GM13977 (cell line): Measurements from ENCODE around the gene CLEC16A.
"Not testable (repeated sequence)": the region's sequence is repeated elsewhere in the genome, so short reads cannot be mapped to it uniquely, and the experiment has no call there.

Source experiments
- DNase-seq: peaks from one replicate; pipeline ENCODE4 v3.0.0; 2012; ENCODE audit warnings: low spot score
- CTCF ChIP-seq: IDR thresholded peaks from 2 replicates; pipeline ENCODE4 v1.5.1; 2012; ENCODE audit warnings: mild to moderate bottlenecking, control low read depth; ENCODE audit not compliant: insufficient read depth; ENCODE audit errors: extremely low read depth, missing control alignments
- in situ Hi-C: fragments of 300-500 bp; cut with MboI; formaldehyde crosslinking; loops from one replicate; pipeline ENCODE4 v1.12.0; 2022; ENCODE audit warnings: low sequenced_read_pairs, low pct_unique_long_range_greater_than_20kb, mixed read lengths, inconsistent platforms; ENCODE audit not compliant: unreplicated experiment

CLEC16A gene

GRCh38 chr16:10923650-10924214 is 20.6 kb upstream of the CLEC16A start:
- in situ Hi-C loops: no loop called here
- TF ChIP-seq CTCF: no peak
- DNase-seq: no peak

DNA sequence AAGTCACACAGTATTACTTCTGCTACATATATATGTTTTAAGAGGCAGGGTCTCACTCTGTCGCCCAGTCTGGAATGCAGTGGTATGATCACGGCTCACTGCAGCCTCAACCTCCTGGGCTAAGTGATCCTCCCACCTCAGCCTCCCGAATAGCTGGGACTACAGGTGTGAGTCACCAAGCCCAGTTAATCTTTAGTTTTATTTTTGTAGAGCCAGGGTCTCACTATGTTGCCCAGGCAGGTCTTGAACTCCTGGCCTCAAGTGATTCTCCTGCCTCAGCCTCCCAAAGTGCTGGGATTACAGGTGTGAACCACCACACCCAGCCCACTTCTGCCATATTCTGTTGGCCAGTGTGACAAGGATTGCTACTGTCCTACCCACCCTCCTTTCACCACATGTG is 19.1 kb upstream of the CLEC16A start:
- DNase-seq, in situ Hi-C loops: not testable (repeated sequence)

- in situ Hi-C loops: no loop called here
- DNase-seq: no peak
- TF ChIP-seq CTCF: no peak
Observed at GRCh38 chr16:10926094-10926493, 18.3 kb upstream of the CLEC16A start.

- TF ChIP-seq CTCF: no peak
- in situ Hi-C loops: no loop called here
- no peak for DNase-seq
Observed at GRCh38 chr16:10926867-10927266, 17.5 kb upstream of the CLEC16A start.

DNA sequence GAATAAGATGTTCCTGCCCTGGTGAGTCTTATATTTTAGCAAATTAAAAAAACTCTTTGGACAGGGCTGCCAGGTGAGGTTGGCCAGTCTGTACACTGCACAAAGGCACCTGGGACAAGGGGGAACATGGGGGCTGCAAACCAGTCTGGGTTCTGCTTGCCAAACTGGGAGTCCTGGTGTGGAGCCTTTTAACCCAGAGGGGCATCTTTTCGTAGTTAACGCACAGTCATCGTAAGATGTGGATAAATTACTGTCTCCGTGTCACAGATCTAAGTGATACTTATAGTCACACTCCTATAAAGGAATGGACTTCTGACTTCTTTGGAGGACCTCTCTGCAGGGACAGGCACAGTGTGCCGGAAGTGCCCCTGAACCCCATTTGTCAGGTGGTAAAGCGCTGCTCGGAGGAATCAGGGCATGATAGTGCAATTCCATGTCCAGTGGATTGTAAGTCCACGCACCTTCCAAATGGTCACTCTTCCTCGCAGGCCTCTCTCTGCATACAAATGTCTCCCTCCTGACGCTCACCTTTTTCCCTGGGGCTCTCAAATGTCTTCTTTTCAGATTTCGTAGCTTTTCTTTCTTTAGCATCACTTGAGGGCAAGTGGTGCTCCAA is 16.8 kb upstream of the CLEC16A start:
- DNase-seq: no peak
- in situ Hi-C loops: no loop called here
- no peak for TF ChIP-seq CTCF

DNA sequence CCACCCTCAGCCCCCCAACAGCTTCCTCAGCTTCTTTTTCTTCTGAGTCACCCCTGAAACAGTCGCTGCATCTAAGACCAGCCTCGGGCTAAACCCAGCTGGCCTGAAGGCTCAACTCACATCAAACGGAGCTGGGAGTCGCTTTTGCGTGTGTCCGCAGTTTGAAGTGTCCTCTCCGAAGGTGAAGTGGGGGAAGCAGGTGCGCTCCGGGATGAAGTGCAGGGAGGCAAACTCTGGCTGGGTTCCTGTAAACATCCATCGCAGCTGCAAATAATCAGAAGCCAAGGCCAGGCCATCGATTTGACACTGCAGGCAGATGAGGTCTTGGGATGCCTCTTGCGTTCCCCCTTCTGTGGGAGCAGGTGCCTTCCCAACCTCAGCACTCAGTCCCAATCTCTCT is 15.3 kb upstream of the CLEC16A start:
- in situ Hi-C loops, DNase-seq: not testable (repeated sequence)

DNA sequence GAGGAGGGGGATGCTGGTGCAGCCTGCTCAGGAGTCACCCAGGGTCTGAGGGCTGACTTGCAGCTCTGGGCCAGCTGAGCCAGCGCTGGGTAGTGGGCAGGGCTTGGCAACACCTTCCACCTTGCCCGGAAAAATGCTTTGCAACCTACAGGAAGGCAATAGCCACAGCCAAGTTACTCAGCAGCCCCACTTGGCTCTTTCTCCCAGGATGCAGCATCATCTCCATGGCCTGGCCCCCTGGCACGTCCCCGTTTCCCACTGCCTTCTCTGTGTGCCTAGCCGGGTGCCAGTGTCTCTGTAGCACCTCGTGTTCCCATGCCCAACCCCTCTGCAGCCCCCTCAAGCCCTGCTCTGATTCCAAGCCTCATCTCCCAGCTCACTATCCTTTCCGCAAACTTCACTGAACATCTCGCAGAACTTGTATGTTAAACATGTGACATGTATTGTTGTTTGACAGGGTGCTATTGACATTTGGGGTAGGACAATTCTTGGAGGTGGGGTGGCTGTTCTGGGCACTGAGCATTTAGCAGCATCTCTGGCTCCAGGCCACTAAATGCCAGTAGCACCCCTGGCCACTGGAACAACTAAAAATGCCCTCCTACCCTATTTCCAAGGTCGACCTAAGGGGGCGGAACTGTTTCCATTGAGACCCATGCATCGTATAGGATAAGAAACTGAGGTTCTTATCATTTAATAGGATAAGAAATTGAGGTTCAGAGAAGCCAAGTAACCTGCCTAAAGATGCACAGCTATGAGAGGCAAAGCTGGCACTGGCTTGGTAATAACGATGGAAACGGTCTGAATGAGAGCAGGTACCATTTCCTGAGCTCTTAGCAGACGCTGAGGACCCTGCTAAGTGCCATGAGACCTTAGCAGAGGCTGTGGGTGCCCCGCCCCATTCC is 14.3 kb upstream of the CLEC16A start:
- DNase-seq: no peak
- in situ Hi-C loops: no loop called here
- TF ChIP-seq CTCF: no peak
